HG03460 (cell line): ENCODE results near the gene HPCAL4.

Experiments
- ATAC-seq: cut with Tn5 transposase; IDR thresholded peaks from one replicate; pipeline ENCODE4 v1.9.1; 2021; ENCODE audit not compliant: unreplicated experiment

The HPCAL4 gene

GRCh38 chr1:39652554-39652953, 38.7 kb downstream of the HPCAL4 start:
- ATAC-seq = no peak

DNA sequence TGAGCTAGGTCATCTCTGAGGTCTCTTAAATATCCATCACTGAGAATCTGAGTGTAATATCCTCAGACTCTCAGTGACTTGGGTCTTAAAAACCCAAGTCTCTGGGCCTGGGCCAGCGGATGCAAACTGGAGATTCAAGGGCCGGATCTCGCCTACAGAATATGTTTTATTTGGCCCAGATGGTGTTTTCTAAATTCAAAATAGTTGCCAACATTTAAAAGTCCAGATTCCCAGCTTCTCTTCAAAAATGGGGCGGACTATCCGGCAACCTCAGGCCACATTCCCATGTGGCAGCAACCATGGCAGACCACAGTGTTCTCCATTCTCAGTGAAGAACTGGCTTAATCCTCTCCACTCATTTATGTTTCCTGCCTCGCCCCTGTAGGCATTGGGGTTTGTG, 39.1 kb downstream of the HPCAL4 start:
- no peak for ATAC-seq

DNA sequence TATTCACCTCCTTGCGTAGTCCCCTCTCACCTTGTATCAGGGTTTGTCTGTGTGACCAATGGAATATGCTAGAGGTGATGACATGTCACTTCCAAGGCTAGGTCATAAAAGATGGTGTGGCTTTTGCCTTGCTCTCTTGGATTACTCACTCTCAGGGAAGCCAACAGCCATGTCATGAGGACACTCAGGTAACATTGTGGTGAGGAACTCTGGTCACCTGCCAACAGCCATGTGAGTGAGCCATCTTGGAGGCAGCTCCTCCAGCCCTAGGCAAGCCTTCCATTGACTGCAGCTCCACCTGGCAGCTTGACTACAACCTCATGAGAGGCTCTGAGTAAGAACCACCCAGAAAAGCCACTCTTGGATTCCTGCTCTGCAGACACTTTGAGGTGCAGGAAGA, 40.8 kb downstream of the HPCAL4 start:
- no peak for ATAC-seq

DNA sequence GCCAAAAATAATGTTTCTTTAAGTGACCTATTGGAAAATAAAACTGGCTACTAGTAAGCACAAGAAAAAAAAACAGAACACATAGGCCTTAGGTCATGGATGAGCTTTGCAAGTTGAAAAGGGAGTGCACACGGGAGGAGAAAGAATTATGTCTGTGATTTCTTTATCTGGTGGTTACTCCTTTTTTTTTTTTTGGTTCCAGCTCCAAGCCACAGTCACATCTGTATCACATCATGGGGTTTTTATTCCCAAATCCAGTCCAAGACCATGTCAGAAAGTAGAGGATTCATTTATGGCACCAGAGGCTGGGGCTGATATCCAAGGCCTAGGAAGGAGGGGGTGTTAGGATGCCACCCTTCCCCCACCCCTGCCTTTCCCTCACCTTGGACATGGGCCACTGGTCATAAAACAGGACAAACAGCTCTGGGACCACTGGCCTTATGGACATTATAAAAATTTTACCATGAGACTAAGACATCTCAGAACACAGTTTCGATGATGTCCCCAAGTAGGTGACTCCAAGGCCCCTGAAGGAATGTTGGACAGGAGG, 41.5 kb downstream of the HPCAL4 start:
- ATAC-seq = no peak

GRCh38 chr1:39648496-39648895, 42.7 kb downstream of the HPCAL4 start:
- no peak for ATAC-seq

GRCh38 chr1:39647247-39647646, 44.0 kb downstream of the HPCAL4 start:
- no peak for ATAC-seq

- ATAC-seq = no peak
Measured at GRCh38 chr1:39646232-39647081, 44.8 kb downstream of the HPCAL4 start.

DNA sequence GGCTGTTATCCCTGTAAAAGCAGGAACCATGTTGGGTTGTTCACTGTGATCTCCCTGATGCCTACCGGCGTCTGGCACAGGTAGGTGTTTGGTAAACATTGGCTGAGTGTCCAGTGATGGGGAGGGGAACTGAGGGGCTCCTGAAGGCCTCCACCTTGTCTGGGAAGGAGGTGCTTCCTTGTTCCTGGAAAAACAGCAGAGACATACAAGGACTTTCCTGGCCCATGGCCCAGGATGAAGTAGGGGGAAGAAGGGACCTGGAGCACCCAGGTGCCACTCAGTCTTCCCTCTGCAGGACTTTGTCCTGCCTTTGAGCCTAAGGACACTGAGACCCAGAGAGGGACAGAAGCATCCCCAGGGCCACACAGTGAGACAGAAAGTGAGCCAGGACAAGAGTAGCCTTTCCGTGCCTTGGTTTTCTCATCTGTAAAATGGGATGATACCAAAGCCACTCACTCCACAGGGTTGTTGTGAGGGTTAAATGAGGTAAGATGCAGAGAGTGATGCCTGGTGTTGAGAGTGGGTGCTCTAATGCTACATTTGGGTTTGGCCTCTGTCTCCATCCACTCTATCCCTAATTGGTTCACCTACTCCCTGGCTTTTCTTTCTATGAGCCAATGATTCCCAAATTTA, 45.7 kb downstream of the HPCAL4 start:
- ATAC-seq = no peak

GRCh38 chr1:39643705-39644104, 47.5 kb downstream of the HPCAL4 start:
- ATAC-seq = no peak

- no peak for ATAC-seq
Measured at GRCh38 chr1:39642796-39643195, 48.4 kb downstream of the HPCAL4 start.

- ATAC-seq = no peak
Measured at GRCh38 chr1:39640861-39641260, 50.4 kb downstream of the HPCAL4 start.

DNA sequence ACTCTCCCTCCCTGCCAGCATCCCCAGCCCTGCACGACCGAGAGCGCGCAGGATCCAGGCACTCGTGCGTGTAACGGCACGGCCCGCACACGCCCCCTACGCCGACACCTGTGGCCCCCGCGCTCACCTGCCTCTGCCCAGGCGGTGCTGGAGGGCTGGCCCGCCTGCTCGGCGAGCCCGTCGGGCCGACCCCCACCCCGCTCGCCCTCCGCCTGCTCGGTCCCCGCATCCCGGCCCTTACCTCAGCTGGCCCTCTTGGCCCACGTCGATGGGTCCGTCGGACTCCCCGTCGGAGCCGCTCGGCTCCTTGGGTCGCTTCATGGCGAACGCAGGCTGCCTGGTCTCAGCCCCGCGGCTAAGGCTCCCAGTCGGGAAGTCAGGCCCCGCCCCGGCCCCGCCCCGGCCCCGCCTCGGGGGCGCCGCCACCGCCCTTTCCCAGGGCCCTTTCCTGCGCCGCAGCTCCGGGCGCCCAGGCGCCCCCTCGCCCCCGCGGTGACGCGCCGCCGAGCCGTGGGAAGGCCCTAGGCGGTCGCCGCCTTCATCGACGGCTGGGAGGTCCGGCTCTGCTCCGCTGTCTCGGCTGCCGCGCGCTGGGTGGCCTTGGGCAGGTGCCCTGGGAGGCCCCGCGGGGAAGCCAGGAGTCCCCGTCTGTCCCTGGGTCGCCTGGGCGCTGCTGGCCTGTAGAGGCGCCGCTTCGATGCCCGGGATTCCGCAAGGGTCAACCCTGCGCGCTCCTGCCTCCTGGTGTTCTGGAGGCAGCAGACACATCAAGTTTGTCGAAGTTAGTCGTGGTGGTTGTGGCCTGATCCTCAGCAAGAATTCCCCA, 51.7 kb downstream of the HPCAL4 start, which contains the start of gene HEYL:
HEYL (minus strand) TSS at position 339 of the 826 bp plus-strand sequence; CDS start at position 321, 18 bp downstream.
- ATAC-seq = no peak

DNA sequence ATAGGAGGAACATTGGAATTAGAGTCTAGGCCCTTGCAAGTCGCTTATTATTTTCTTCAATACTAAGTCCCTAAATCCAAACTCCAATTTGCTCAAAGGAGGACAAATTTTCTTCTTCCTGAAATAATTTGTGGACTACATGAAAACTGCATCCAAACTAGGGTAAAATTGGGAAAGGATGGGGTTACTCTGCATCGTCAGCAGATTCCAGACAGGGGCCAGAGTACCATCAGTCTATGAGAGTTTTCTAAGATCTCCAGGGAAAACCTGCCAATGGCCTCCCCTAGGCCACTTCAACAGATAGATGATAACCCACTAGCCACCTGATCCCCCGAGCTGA, 52.3 kb downstream of the HPCAL4 start:
- ATAC-seq = no peak

DNA sequence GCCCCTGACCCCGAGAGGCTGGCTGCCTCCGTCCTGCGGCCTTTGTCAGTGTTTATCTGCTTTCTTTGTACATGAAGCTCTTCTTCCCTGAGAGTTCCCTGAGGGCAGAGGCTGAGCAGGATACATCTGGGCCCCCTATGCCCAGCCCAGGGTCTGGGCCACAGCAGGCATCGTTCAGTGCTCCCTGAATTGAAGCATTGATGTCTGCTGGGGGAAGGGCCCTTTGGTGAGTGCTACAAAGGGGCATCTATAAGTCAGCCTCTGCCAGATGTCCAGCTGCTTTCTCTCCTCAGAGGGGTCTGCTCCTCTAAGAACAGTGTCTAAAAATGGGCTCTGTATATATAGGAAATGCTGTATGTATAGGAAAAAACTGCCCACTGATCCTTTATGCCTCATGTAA, 53.9 kb downstream of the HPCAL4 start:
- ATAC-seq = no peak

DNA sequence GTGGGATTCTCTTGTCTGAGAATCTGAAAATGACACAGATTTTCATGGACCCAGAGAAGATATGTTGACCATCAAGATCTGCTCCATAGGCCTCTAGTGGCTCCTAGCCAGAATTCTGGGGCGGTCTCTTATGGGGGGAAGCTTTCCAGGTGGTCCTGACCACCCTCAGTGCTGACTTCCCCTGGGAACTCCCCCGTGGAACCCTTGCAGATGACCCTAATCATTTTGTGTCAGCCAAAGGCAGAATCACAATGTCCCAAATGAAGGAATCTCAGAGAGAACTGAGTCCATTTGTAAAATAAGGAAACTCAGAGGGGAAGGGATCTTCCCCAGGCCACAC, 55.4 kb downstream of the HPCAL4 start:
- no peak for ATAC-seq

- ATAC-seq = no peak
Measured at GRCh38 chr1:39635205-39635870, 55.9 kb downstream of the HPCAL4 start.

DNA sequence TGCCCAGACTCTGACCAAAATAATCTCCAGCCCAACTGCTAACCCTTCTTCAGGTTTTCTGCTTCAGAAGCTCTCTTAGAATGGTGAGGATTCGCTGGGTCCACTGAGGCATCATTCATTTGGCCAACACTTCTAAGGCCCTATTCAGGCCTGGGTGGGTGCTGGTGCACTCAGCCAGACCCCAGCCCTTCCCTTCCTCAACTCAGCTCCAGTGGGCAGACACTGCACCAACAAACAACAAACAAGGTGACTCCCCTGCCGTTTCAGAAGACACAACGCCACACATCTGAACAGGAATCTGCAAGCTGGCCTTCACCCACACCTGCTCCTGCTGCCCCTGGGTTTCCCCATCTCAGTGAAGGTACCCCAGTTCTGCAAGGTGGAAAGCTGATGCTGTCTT, 57.8 kb downstream of the HPCAL4 start:
- no peak for ATAC-seq

GRCh38 chr1:39632682-39633417, 58.4 kb downstream of the HPCAL4 start:
- no peak for ATAC-seq

GRCh38 chr1:39632323-39632681, 58.9 kb downstream of the HPCAL4 start:
- ATAC-seq = no peak
